Fibroblast of skin of left biceps (primary cell): Measurements from ENCODE around the gene CCDC57.

ENCODE experiments used
- DNase-seq, 2 experiments: peaks; one replicate each; pipeline ENCODE4 v3.0.0-alpha.2; 2013; ENCODE audit warnings: low read depth in 2 of 2

The CCDC57 gene

GRCh38 chr17:82105882-82106687, 106.6 kb downstream of the CCDC57 start:
- DNase-seq = no peak

DNA sequence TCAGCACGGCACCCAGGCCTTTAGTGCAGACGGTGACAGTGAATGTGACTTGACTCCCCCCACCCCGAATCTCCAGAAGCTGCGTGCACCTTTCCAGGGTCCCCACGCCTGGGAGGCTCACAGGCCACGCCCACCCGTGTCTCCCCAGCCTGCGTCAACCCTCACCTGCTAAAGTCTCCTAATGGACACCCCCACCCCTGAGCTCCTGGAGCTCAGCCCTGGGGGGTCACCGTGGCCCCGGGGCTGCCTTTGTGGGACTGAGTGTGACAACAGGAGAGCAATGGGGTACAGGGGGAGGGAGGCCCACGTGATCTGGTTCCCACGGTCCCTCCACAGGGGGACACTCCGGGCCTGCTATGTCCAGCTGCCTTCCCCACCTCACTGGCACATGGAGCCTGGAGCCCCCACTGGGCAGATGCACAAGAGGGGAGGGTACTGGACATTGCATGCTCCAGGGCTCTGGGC, 107.2 kb downstream of the CCDC57 start:
- no peak for DNase-seq

- DNase-seq = no peak
These were observed 107.7 kb downstream of the CCDC57 start for GRCh38 chr17:82104797-82105416.

- no peak for DNase-seq
These were observed 108.8 kb downstream of the CCDC57 start for GRCh38 chr17:82103553-82104451.

DNA sequence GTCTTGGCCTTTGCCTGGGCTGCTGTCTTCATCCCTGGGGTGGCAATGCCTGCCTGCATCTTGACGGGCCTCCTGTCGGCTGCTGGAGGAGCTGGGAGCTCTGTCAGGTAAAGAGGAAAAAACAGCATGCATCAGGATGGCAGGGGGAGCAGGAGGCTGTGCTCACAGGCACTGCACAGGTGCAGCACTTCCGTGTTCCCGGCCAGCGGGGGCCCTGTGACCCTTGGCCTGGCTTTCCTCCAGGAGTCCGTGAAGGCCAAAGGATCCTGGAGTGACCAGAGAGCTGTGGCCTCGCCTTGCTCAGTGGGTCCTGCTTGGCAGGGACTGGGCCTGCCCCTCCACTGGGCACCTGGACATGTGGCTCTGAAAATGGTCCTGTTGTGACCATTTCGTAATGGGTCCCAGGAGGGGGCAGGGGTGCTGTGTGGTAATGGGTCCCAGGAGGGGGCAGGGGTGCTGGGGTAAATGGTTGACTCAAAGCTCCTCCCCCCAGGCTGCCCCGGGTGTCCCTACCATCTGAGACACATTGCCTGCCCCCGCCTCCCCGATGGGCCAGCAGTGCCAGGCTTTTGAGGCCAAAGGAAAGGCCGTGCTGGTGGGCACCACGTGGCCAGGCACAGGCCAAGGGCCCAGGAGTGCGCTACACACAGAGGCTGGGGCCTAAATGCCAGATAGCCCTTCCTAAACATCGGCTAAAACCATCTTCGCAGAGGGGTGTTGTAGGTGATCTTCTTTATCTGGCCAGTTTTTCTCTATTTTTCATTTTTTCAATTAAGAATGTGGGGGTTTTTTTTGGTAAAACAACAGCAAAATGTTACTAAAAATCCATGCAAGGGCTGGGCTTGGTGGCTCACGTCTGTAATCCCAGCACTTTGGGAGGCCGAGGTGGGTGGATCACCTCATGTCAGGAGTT, 110.6 kb downstream of the CCDC57 start:
- DNase-seq = no peak

GRCh38 chr17:82101301-82101715, 111.3 kb downstream of the CCDC57 start:
- DNase-seq = no peak

DNA sequence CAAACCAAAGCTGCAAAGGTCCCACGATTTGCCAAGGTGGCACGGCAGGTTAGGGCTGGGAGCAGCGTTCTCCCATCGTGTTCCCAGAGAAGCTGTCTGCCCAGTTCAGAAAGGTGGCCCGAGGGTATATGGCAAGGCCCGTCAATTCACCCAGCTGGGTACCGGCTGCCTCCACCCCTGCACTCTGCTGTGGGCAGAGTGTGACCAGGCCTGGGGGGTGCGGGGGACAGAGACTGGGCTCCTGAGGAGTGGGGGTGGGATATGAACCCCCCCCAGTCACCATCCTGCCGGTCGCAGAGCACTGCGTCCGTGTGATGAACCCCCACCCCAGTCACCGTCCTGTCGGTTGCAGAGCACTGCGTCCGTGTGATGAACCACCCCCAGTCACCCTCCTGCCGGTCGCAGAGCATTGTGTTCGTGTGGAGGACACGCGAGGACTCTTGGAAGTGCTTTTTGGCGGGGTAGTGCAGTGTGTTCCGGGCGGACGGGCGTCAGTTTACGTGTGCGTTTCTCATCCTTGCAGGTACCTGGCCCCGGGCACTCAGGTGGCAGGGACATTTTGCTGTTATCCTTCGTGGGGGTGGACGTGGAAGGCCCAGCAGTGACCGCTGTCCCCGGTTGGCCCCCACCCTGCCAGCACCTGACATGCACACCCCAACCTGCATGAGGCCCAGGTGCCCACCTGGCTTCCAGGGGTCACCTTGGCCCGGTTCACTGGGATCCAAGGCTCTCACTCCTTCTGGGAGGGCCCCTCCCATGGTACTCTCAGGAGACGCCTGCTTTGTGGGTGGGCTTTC, 111.9 kb downstream of the CCDC57 start:
- no peak for DNase-seq

DNA sequence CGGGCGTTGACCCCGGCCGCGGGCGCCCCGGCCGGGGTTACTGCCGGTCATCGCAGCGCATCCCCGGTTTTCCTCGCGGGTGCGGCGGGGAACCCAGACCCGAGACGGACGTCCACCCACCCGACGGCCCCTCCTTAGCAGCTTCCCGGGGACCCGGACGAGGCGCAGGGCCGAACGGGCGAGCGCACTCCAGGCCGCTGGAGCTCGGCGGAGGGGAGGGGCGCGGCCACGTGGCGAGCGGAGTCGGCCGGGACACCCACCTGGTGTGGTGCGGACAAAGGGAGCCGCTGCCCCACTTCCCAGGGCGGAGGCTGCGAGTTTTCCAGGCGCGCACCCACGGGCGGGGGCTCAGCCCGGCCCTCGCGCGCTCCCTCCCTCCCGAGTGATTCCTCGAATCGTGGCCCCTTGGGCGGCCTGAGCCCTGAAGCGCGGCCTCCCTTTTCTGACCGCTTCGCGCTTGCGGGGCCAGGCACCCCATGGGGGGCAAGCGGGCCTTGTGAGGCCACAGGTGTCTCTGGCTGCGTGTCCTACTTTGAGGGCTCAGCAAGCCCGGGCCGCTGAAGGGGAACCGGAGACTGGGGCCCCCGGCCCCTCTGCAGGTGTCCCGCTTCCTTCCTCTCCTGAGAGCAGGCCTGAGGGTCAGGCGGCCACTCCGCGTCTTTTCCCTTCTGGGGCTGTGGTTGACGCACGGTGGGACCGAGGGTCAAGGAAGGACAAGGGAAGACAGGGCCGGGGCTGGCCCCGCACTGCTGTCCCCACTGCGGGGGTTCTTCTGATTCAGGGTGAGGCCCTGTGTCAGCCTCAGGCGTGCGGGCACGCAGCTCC, 113.5 kb downstream of the CCDC57 start:
- no peak for DNase-seq

- DNase-seq = peak; percentile 92 to 94
These were observed 114.3 kb downstream of the CCDC57 start, which contains the start of gene FASN for GRCh38 chr17:82098169-82098938. TSS of gene FASN (minus strand) at chr17:82098236. CDS start at chr17:82096445, 1,791 bp downstream.

DNA sequence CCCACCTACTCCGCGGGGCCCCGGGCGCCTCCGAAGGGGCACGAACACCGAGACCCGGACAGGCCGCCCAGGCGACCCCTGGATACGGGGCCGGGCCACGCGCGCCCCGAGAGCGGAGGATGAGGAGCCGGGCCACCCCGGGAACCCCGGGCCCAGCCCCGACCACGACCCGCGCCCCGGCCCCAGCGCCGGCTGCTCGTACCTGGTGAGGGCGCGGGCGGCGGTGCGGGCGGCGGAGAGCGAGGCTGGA, 114.8 kb downstream of the CCDC57 start:
- DNase-seq = no peak

DNA sequence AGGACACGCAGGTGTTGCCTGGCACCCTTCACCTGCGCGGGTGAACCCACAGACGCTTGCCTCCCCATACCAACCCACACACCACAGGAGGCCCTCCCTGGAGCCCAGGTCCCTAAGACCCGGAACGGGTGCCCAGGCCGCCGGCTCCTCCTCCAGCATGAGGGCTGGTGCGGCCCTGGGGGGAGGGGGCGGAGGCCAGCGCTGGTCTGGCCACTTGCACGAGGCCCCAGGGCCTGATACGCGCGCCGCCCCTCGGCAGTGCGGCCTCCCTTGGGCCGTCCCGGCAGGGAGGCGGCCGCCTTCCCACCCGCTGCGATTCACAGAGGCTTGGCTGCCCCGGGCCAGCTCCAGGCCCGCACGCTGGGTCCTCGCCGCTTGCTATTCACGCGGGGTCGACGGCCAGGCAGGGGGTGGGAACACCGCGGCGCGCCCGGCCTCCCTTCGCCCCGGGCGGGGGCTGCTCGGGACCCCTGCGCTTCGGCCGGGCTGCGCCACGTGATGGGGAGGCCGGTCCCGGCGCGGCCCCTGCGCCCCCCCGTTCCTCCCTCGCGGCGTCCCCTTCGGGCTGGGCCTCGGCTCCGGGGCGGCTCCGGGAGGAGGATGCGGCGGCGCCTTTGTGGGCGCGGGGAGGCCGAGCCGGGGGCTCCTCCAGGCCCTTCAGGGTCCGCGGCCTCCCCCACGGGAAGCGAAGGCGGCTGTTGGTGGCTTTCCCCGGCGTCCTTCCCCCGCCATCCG, 115.3 kb downstream of the CCDC57 start:
- DNase-seq = no peak

- DNase-seq = no peak
These were observed 115.9 kb downstream of the CCDC57 start for GRCh38 chr17:82096709-82097183.

DNA sequence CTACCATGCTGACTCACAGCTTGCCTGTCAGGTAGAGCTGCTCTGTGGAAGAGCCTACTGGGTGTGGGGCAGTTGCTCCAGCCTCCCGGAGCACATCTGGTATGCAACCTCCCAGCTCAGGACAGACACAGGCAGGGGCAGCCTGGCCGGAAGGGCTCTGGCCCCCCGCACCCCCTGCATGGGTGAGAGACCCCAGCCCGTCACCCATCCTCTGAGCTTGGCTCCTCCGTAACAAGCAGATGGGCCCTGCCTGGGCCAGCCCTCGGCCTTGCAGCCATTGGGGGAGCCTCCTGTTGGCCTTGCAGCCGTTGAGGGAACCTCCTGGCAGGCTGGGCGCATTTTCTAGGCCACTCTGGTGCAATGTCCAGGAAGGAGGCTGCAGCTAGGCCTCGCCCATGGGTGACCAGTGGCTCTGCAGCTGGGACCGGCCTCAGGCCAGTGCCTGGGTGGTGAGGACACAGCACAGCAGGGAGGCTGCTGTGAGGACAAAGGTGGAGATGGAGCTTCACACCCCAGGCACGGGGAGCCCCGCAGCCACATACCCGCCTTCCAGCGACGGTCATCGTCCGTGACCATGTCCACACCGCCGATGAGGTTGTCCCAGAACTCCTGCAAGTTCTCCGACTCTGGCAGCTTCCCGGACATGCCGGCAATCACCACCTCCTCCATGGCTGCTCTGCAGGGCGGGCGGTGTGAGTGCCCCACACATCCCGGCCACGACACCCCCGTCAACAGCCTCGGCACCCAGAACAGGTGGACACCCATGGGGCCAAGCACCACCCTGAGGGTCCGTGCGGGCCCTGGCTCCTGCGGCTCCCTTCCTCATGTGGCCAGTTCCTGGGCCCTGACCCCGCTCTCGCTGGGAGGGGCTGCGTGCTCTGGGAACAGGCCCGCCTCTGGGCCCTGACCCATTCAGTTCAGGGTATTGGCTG, 116.6 kb downstream of the CCDC57 start:
- no peak for DNase-seq

- no peak for DNase-seq
These were observed 117.5 kb downstream of the CCDC57 start for GRCh38 chr17:82094931-82095776.

GRCh38 chr17:82092995-82093751, 119.5 kb downstream of the CCDC57 start:
- no peak for DNase-seq
